Cortex of kidney (tissue), 1 donor: ENCODE data around the gene MYOF.
A peak's percentile ranks its signal among the peaks of the same experiment; 100 is the strongest.

Experiments used
- DNase-seq: peaks from one replicate; lab custom pipeline; 2025; lab: John Stamatoyannopoulos, UW

Gene MYOF, protein sequence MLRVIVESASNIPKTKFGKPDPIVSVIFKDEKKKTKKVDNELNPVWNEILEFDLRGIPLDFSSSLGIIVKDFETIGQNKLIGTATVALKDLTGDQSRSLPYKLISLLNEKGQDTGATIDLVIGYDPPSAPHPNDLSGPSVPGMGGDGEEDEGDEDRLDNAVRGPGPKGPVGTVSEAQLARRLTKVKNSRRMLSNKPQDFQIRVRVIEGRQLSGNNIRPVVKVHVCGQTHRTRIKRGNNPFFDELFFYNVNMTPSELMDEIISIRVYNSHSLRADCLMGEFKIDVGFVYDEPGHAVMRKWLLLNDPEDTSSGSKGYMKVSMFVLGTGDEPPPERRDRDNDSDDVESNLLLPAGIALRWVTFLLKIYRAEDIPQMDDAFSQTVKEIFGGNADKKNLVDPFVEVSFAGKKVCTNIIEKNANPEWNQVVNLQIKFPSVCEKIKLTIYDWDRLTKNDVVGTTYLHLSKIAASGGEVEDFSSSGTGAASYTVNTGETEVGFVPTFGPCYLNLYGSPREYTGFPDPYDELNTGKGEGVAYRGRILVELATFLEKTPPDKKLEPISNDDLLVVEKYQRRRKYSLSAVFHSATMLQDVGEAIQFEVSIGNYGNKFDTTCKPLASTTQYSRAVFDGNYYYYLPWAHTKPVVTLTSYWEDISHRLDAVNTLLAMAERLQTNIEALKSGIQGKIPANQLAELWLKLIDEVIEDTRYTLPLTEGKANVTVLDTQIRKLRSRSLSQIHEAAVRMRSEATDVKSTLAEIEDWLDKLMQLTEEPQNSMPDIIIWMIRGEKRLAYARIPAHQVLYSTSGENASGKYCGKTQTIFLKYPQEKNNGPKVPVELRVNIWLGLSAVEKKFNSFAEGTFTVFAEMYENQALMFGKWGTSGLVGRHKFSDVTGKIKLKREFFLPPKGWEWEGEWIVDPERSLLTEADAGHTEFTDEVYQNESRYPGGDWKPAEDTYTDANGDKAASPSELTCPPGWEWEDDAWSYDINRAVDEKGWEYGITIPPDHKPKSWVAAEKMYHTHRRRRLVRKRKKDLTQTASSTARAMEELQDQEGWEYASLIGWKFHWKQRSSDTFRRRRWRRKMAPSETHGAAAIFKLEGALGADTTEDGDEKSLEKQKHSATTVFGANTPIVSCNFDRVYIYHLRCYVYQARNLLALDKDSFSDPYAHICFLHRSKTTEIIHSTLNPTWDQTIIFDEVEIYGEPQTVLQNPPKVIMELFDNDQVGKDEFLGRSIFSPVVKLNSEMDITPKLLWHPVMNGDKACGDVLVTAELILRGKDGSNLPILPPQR (N-terminal part only)

DNA sequence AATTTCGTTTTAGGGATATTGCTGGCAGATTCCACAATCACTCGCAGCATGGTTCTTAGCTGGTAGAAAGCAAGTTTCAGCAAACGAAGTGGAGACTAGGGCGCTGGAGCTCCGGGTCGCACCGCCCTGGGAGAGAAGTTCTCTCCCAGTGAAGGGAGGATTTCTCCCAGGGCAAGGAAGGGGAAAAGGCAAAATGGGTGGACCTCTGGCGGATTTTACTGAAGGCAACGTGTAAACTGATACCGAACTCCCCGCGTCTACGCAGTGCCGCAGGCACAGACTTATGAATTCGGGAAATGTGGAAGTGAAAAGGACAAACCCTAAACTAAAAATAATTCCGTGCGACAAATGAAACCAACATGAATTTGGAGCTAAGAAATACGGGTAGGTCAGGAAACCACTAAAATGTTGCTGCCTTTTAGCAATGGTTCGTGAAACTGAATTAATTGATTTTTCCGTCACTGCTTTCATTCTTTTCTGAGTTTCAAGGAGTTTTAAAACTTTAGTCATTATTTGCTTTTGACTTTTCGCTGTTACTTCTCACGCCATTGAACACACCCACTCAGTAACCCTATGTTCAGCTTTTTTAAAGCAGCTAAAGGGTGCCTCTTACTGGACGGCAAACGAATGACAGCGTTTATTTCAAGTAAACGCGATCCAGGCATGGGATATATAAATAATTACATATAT is at the start of gene MYOF:
Gene MYOF (minus strand): TSS at position 190 of the 690 bp plus-strand sequence. CDS start 140 bp downstream, at position 50.
- DNase-seq = no peak

GRCh38 chr10:93518531-93518930 is 36.4 kb upstream of the MYOF start:
- DNase-seq = no peak

- no peak for DNase-seq
Measured at GRCh38 chr10:93516006-93516380, 33.9 kb upstream of the MYOF start.

GRCh38 chr10:93515071-93516005 is 33.2 kb upstream of the MYOF start:
- DNase-seq = no peak

GRCh38 chr10:93514521-93514920 is 32.4 kb upstream of the MYOF start:
- no peak for DNase-seq

DNA sequence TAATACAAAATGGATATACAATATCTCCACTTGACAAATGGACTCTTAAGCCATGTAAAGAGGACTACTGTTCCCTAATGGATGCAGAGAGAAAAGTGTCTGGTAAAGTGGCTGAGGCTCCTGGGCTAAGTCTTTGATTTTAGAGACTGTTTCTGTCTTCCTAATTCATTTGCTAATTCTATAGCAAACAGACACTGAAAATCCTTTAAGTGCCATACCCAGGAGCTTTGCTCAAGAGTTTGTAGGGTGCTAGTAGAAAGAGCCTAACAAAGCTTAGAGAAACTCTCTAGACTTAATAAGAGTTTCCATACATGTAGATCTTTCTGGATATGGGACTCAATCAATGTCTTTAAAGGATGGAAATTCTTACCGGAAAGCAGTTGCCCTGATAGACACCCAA is 31.0 kb upstream of the MYOF start:
- no peak for DNase-seq

DNA sequence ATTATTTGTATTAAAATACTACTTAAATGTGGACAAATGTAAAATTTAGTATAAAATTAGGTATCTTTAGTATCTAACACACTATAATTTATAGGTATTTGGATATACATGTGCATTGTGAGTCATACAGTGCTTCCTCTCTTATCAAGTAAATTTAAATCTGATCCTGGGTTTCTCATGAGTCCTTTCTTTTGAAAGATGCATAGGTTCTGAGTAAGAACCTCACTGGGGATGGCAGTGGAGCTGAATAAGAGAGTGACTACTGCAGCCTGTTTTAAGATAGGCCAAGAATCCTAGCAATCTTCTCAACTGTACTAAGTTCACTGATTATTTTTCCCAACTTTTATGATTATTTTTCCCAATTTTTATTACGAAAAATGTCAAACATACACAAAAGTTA is 30.4 kb upstream of the MYOF start:
- DNase-seq = no peak

DNA sequence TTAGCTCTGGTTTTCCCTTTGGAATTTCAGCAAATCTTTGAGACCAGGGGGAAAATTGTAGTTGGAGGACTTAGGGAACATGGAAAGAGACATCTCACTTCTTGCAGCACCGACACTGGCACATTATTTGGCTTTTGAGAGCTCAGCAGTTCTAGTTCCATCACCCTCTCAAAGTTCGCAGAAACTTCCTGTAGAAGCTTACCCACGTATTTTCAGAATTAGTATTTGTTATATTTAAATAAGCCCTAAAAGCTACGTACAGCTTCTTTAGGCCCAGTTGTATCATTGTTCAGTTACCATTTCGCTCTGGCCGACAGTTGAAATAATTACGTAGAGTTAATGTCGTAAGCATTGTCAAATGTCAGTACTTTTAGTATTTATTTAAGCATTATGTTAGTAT is 27.7 kb upstream of the MYOF start:
- DNase-seq = no peak

DNA sequence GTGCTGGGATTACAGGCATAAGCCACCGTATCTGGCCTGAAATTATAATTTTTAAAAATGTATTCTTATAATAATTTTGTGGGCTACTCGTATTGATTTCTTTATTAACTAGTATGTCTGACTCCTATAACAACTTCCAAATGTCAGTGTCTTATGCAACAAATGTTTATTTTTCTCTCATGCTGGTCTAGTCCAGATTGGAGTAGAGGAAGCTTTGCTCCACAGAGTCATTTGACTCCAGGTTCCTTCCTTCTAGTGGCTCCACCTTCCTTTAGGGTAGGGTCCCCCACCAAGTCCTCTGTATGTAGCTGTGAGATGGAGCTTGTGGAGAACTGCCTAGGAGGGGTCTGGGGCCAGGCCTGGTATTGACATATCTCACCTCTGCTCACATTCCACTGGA is 22.9 kb upstream of the MYOF start:
- DNase-seq = no peak

GRCh38 chr10:93503075-93503474 is 20.9 kb upstream of the MYOF start:
- DNase-seq = no peak

- no peak for DNase-seq
Measured at GRCh38 chr10:93501650-93502049, 19.5 kb upstream of the MYOF start.

GRCh38 chr10:93498166-93498565 is 16.0 kb upstream of the MYOF start:
- DNase-seq = no peak

DNA sequence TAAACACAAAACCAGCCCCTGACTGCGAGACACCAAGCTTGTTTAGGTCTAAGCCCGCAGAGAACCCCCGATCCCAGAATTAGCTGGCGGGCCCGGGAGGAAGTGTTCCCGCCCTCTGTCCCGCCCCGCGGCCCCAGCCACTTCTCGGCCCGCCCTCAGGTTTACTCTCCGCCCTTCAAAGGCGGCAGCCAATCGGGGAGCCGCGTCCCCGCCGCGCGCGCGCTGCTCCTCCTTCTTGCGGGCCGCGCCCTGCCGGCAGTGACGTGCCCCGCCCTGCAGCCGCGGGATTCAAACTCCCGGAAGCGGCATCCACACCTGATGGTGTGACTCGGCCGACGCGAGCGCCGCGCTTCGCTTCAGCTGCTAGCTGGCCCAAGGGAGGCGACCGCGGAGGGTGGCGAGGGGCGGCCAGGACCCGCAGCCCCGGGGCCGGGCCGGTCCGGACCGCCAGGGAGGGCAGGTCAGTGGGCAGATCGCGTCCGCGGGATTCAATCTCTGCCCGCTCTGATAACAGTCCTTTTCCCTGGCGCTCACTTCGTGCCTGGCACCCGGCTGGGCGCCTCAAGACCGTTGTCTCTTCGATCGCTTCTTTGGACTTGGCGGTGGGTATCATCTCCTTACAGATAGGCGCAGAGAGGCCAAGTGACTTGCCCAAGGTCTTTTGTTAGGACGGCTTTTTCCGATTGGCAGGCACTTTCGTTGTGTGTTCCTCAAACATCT is 14.3 kb upstream of the MYOF start, which contains the start of gene CEP55:
Gene CEP55 (plus strand): TSS at position 291 of the 720 bp plus-strand sequence. CDS start 3,440 bp downstream, outside the sequence.
- peak; percentile 67 for DNase-seq

DNA sequence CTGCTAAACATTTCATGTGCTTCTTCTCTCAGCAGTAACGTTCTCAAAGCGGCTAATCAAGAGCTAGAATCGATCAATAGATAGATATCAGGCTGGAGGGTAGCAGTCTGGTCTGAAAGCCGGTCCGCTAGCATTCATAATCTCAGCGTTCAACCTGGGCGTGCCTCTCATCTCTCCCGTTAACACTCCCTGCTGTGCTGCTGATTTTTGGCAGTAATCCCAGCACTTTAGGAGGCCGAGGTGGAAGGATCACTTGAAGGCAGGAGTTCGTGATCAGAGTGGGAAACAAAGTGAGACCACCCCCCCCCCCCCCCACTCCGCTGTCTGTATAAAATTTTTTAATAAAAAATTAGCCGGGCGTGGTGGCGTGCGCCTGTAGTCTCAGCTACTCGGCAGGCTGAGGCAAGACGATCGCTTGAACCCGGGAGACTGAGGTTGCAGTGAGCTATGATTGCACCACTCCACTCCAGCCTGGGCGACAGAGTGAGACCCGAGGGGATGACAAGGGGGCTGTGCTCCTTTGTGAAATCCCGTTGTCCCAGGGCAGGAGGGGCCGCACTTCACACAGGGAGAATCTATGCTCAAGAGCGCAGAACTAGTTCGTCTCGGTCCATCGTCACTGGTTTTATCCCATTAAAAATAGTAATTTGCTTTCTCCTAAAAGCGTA is 13.7 kb upstream of the MYOF start:
- no peak for DNase-seq

- no peak for DNase-seq
Measured at GRCh38 chr10:93494494-93494893, 12.4 kb upstream of the MYOF start.

GRCh38 chr10:93493162-93493561 is 11.0 kb upstream of the MYOF start:
- DNase-seq = no peak

- DNase-seq = no peak
Measured at GRCh38 chr10:93491602-93492121, 9.5 kb upstream of the MYOF start.

- DNase-seq = no peak
Measured at GRCh38 chr10:93488956-93489528, 6.9 kb upstream of the MYOF start.

DNA sequence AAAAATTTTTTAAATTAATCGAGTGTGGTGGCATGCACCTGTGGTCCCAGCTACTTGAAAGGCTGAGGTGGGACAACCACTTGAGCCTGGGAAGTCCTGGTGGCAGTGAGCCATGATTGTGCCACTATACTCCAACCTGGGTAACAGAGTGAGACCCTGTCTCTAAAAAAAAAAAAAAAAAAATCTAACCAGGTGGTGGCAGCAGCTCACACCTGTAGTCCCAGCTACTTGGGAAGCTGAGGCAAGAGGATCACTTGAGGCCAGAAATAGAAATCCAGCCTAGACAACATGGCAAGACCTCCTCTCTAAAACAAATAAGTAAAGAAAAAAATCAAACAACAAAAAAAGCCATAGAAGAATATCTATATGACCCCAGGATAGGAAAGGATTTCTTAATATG is 3.6 kb upstream of the MYOF start:
- DNase-seq = no peak
